Measurements from ENCODE around the gene SEH1L. TPM values are rescaled to one million over a fixed set of nuclear protein-coding genes. Genes with fewer than 3 reads are reported as not detected.
A peak's percentile ranks its signal among the peaks of the same experiment; 100 is the strongest.

The SEH1L gene
- total and polyA plus RNA-seq, 10 of the 15 experiments (the other 5 are each of a cell fraction or from before 2014, with no cell fraction given): 27.5 to 109 (median 52.8) TPM

DNA sequence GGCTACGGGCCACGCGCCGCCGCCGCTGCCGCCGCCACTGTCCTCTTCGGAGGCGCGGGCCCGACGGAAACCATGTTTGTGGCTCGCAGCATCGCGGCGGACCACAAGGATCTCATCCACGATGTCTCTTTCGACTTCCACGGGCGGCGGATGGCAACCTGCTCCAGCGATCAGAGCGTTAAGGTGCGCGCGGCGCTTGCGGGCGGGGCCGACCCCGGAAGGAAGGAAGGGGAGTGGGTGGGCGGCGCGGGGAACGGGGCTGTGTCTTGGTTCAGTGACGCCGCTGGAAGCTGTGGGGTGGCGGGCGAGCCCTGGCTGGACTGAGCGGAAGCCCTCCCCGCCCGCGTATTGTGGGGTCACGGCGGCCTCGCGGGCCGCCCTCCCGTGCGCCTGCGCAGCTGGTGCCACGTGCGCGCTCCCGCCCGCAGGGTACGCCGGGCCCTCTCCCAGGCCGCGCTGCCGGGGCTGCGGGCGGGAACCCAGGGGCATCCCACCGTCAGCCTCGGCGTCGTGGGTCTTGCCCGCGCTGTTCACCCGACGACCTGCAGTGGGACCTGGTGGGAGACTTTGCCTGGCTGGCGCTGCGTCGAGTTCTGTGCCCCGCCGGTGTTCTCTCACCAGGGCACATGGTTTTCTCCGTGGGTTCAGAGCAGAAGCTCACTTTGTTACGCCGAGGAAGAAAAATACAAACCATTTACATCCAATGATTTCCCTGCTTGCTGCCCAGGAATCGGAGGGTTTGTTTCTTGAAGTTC is 416 bp downstream of the SEH1L start (continued):
- TF ChIP-seq CHD4 (IDR thresholded peaks at IDR 0.05) (no peak), STAT3 (IDR thresholded peaks at IDR 0.05; ENCODE audit: low read depth, low read length) (no peak), STAT1 (conservative IDR thresholded peaks at IDR 0.05) (peak; percentile 40; the same call in 1 of the 2 replicates), TARDBP (IDR thresholded peaks at IDR 0.05; ENCODE audit: borderline replicate concordance) (no peak), KDM1A (IDR thresholded peaks at IDR 0.05; ENCODE audit: borderline replicate concordance) (no peak), HDGF (IDR thresholded peaks at IDR 0.05) (peak; percentile 61; the same call in 1 of the 2 replicates), HSF1 (IDR thresholded peaks at IDR 0.05; ENCODE audit: low read depth, low read length) (no peak), TCF3 (IDR thresholded peaks at IDR 0.05; ENCODE audit: borderline replicate concordance, insufficient read depth, low read depth, low read length) (0 out of 2 replicates have a peak, but pooled peaks have one; percentile 45), SMAD1 (IDR thresholded peaks at IDR 0.05; ENCODE audit: low read depth, partially characterized antibody) (peak; percentile 70), SMC3 (IDR thresholded peaks at IDR 0.05; ENCODE audit: borderline replicate concordance, low read length) (no peak), ESRRA (IDR thresholded peaks at IDR 0.05; ENCODE audit: low read length) (peak; percentile 62; the same call in 1 of the 2 replicates), ASH2L (IDR thresholded peaks at IDR 0.05; ENCODE audit: borderline replicate concordance, low read depth) (peak; percentile 85; the same call in 1 of the 2 replicates), MEF2B (IDR thresholded peaks at IDR 0.05; ENCODE audit: partially characterized antibody, poor library complexity, severe bottlenecking) (peak; percentile 19), MEF2A (IDR thresholded peaks at IDR 0.05; ENCODE audit: insufficient read depth, low read depth, low read length) (no peak), SREBF2 (IDR thresholded peaks at IDR 0.05; ENCODE audit: low read length) (no peak), KLF5 (IDR thresholded peaks at IDR 0.05; ENCODE audit: partially characterized antibody) (peak; percentile 90), ATF2 (IDR thresholded peaks at IDR 0.05; ENCODE audit: low read length) (no peak), FOXM1 (IDR thresholded peaks at IDR 0.05; ENCODE audit: low read depth, low read length) (no peak), SP1 (IDR thresholded peaks at IDR 0.05; ENCODE audit: low read depth, low read length) (peak; percentile 70), GATAD2B (conservative IDR thresholded peaks at IDR 0.05; ENCODE audit: low read depth) (peak; percentile 97), SREBF1 (IDR thresholded peaks at IDR 0.05; ENCODE audit: low read length) (no peak), ETV6 (conservative IDR thresholded peaks at IDR 0.05 in 1 of 2, IDR thresholded peaks at IDR 0.05 in 1 of 2; ENCODE audit: borderline replicate concordance in 1 of 2, low read depth in 1 of 2) (peak in 1 of 2 experiments; percentile 72; a peak in 2 of 4 replicates), POLR2AphosphoS2 (IDR thresholded peaks at IDR 0.05; ENCODE audit: low read depth, low read length) (peak; percentile 90; the same call in 1 of the 2 replicates)
- TF ChIP-seq, protein P1, sequence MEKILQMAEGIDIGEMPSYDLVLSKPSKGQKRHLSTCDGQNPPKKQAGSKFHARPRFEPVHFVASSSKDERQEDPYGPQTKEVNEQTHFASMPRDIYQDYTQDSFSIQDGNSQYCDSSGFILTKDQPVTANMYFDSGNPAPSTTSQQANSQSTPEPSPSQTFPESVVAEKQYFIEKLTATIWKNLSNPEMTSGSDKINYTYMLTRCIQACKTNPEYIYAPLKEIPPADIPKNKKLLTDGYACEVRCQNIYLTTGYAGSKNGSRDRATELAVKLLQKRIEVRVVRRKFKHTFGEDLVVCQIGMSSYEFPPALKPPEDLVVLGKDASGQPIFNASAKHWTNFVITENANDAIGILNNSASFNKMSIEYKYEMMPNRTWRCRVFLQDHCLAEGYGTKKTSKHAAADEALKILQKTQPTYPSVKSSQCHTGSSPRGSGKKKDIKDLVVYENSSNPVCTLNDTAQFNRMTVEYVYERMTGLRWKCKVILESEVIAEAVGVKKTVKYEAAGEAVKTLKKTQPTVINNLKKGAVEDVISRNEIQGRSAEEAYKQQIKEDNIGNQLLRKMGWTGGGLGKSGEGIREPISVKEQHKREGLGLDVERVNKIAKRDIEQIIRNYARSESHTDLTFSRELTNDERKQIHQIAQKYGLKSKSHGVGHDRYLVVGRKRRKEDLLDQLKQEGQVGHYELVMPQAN (conservative IDR thresholded peaks at IDR 0.05): peak; percentile 70
- TF ChIP-seq, protein P2, sequence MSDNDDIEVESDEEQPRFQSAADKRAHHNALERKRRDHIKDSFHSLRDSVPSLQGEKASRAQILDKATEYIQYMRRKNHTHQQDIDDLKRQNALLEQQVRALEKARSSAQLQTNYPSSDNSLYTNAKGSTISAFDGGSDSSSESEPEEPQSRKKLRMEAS (IDR thresholded peaks at IDR 0.05; ENCODE audit: low read depth, low read length): peak; percentile 92
